Osteocyte (in vitro differentiated cells): ENCODE measurements around the gene ABHD12B. TPM values are rescaled to one million over a fixed set of nuclear protein-coding genes. Genes with fewer than 3 reads are reported as not detected.
A peak's percentile ranks its signal among the peaks of the same experiment; 100 is the strongest.

ENCODE experiments used
- DNase-seq: peaks from one replicate; pipeline ENCODE4 v3.0.0; 2021; ENCODE audit warnings: mixed read lengths; ENCODE audit not compliant: unreplicated experiment; ENCODE audit errors: extremely low spot score
- H3K27ac Mint-ChIP-seq: one replicate; pipeline ENCODE4 v1.8.0; 2021; ENCODE audit warnings: mild to moderate bottlenecking, mixed read lengths; ENCODE audit not compliant: unreplicated experiment
- H3K27me3 Mint-ChIP-seq: one replicate; pipeline ENCODE4 v1.8.0; 2021; ENCODE audit warnings: mixed read lengths; ENCODE audit not compliant: unreplicated experiment
- H3K36me3 Mint-ChIP-seq: one replicate; pipeline ENCODE4 v1.8.0; 2021; ENCODE audit warnings: mixed read lengths; ENCODE audit not compliant: unreplicated experiment
- H3K4me1 Mint-ChIP-seq: one replicate; pipeline ENCODE4 v1.8.0; 2021; ENCODE audit warnings: mixed read lengths; ENCODE audit not compliant: unreplicated experiment
- H3K4me3 Mint-ChIP-seq: one replicate; pipeline ENCODE4 v1.8.0; 2021; ENCODE audit warnings: mild to moderate bottlenecking, moderate library complexity, mixed read lengths; ENCODE audit not compliant: unreplicated experiment
- H3K9me3 Mint-ChIP-seq: one replicate; pipeline ENCODE4 v1.8.0; 2021; ENCODE audit warnings: mixed read lengths; ENCODE audit not compliant: unreplicated experiment
- total RNA-seq: library from RNA; stranded (reverse); gene quantifications from 2 replicates; pipeline ENCODE4 v1.2.1, GENCODE V29; 2021
- TF ChIP-seq, protein P1 (sequence below): fragments of 200-600 bp; sonication (generic); IDR thresholded peaks from 2 replicates; pipeline ENCODE4 v1.5.0; 2021; ENCODE audit warnings: antibody characterized with exemption, mild to moderate bottlenecking, moderate library complexity

The ABHD12B gene
- total RNA-seq, 1 donor from 2014 or later = not detected

GRCh38 chr14:50825307-50825706 is 46.5 kb upstream of the ABHD12B start:
- no peaks in the 10 kb centered on the region for H3K9me3 Mint-ChIP-seq
- H3K36me3 Mint-ChIP-seq = peaks cover 7% of the 10 kb centered on the region
- no peak overlapping the region for H3K4me3 Mint-ChIP-seq
- no peaks in the 10 kb centered on the region for H3K27me3 Mint-ChIP-seq
- DNase-seq = no peak
- H3K27ac Mint-ChIP-seq = no peak overlapping the region
- TF ChIP-seq, protein P1, sequence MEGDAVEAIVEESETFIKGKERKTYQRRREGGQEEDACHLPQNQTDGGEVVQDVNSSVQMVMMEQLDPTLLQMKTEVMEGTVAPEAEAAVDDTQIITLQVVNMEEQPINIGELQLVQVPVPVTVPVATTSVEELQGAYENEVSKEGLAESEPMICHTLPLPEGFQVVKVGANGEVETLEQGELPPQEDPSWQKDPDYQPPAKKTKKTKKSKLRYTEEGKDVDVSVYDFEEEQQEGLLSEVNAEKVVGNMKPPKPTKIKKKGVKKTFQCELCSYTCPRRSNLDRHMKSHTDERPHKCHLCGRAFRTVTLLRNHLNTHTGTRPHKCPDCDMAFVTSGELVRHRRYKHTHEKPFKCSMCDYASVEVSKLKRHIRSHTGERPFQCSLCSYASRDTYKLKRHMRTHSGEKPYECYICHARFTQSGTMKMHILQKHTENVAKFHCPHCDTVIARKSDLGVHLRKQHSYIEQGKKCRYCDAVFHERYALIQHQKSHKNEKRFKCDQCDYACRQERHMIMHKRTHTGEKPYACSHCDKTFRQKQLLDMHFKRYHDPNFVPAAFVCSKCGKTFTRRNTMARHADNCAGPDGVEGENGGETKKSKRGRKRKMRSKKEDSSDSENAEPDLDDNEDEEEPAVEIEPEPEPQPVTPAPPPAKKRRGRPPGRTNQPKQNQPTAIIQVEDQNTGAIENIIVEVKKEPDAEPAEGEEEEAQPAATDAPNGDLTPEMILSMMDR = no peak
- peaks cover 40% of the 10 kb centered on the region for H3K4me1 Mint-ChIP-seq

- Mint-ChIP-seq H3K27ac (no peak overlapping the region), H3K4me3 (no peak overlapping the region), H3K36me3 (peaks cover 2% of the 10 kb centered on the region), H3K27me3 (no peaks in the 10 kb centered on the region), H3K4me1 (peaks cover 41% of the 10 kb centered on the region), H3K9me3 (no peaks in the 10 kb centered on the region)
- no peak for DNase-seq
- TF ChIP-seq, protein P1 = no peak
Measured at GRCh38 chr14:50826681-50827080, 45.2 kb upstream of the ABHD12B start.

DNA sequence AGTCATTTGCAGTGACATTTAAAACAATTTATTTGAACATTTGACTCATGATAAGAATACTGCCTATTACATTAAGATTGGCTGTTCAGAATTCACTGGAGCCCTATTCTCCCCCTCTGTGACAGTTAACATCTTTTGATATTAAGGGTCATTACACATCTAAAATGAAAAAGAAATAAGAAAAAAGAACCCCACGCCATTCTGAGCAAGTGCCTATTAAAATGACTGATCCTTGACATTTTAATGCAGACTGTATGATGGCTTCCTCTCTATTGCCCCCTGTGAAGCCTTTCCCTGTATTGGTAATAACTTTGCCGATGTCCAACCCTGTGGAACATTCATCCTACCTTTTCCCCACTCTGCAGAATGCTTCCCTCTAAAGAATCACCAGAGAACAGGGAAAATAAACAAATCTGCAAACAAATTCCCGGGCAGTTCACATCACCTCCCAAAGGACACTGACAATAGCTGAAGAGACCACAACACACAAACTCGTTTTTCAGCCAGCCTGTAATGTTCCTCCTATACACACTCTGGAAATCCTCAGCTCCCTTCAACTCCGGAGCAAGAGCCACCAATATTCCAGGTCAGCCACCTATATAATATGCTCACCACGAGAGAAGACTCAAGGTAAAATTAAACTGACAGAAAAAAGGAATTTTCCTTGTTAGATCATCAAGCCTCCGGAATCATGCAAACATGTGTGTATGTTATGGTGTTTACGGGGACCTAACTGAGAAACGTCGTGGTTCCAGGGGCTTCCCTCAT is 42.9 kb upstream of the ABHD12B start:
- H3K9me3 Mint-ChIP-seq = no peaks in the 10 kb centered on the region
- peaks cover 2% of the 10 kb centered on the region for H3K36me3 Mint-ChIP-seq
- H3K4me3 Mint-ChIP-seq = peak overlapping the region; percentile 91
- TF ChIP-seq, protein P1 = no peak
- DNase-seq = no peak
- no peaks in the 10 kb centered on the region for H3K27me3 Mint-ChIP-seq
- peaks cover 35% of the 10 kb centered on the region for H3K4me1 Mint-ChIP-seq
- H3K27ac Mint-ChIP-seq = peak overlapping the region; percentile 86

DNA sequence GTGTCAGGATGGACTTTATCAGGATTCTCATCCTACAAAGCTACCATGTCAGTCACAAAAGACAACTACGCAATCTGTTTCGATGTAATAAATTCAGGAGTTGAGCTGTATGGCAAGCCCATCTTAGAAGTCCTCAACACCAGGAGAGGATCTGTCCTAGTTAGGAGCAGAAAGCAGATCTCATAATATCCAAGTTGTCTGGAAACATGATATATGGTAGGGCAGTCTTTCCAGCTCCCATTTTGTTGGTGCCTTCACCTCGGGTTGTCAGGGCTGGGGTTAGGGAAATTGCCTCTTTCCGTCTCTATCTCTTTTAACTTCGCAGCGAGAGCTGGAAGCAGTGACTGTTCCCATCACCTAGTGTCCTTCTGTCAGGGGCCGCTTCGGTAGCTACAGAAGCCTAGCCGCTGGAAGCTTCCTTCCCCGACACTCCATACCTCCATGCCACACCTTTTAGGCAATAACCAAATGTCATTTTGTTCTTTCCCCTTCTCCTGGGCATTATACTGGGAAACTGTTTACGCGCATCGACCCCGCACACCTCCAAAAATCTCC is 42.3 kb upstream of the ABHD12B start:
- Mint-ChIP-seq H3K4me3 (peak overlapping the region; percentile 91), H3K4me1 (peaks cover 28% of the 10 kb centered on the region), H3K27ac (peak overlapping the region; percentile 86), H3K9me3 (no peaks in the 10 kb centered on the region), H3K27me3 (no peaks in the 10 kb centered on the region), H3K36me3 (peaks cover 2% of the 10 kb centered on the region)
- TF ChIP-seq, protein P1 = no peak
- no peak for DNase-seq
